DND-41 (cell line): ENCODE results near the gene RNASE7.
A peak's percentile ranks its signal among the peaks of the same experiment; 100 is the strongest.

Source experiments
- ATAC-seq: fragments of 200-7000 bp; cut with Tn5 transposase; 3 replicates; pipeline ENCODE4 v1.9.1; 2021; ENCODE audit warnings: low read depth; ENCODE audit not compliant: insufficient read depth
- DNase-seq: peaks from one replicate; pipeline ENCODE4 v3.0.0-alpha.2; 2020
- H2AFZ ChIP-seq: 2 replicates; pipeline ENCODE4 v1.6.0; 2012; ENCODE audit warnings: low read depth, low read length
- H3K27ac ChIP-seq: 2 replicates; pipeline ENCODE4 v1.5.1; 2012; ENCODE audit warnings: low read length, inconsistent platforms
- H3K27me3 ChIP-seq: fragments of 200-600 bp; sonication (generic); 2 replicates; pipeline ENCODE4 v1.6.0; 2012; ENCODE audit warnings: low read length, mild to moderate bottlenecking, inconsistent platforms; ENCODE audit not compliant: insufficient read depth, poor library complexity
- H3K36me3 ChIP-seq: 2 replicates; pipeline ENCODE4 v1.5.1; 2012; ENCODE audit warnings: low read length, inconsistent platforms; ENCODE audit not compliant: insufficient read depth
- H3K4me1 ChIP-seq: 2 replicates; pipeline ENCODE4 v1.5.1; 2012; ENCODE audit warnings: mild to moderate bottlenecking, low read length; ENCODE audit not compliant: insufficient read depth
- H3K4me2 ChIP-seq: 2 replicates; pipeline ENCODE4 v1.6.0; 2012; ENCODE audit warnings: mild to moderate bottlenecking, moderate library complexity, low read length, inconsistent platforms; ENCODE audit not compliant: insufficient read depth
- H3K4me3 ChIP-seq, 2 experiments: fragments of 200-600 bp in 1 of 2; shearing (Covaris generic) in 1 of 2; 2 replicates each; pipeline ENCODE4 v1.5.1; 2012 to 2016; ENCODE audit warnings: inconsistent platforms in 2 of 2, low read length in 2 of 2, mild to moderate bottlenecking in 2 of 2, low read depth in 1 of 2, moderate library complexity in 1 of 2
- H3K79me2 ChIP-seq: 2 replicates; pipeline ENCODE4 v1.6.0; 2012; ENCODE audit warnings: low read length, inconsistent platforms; ENCODE audit not compliant: insufficient read depth
- H3K9ac ChIP-seq: 2 replicates; pipeline ENCODE4 v1.6.0; 2012; ENCODE audit warnings: low read depth, mild to moderate bottlenecking, inconsistent platforms, low read length, moderate library complexity
- H3K9me3 ChIP-seq: 2 replicates; pipeline ENCODE4 v1.5.1; 2012; ENCODE audit warnings: low read length, moderate library complexity, mild to moderate bottlenecking, inconsistent platforms; ENCODE audit not compliant: insufficient read depth, severe bottlenecking
- H4K20me1 ChIP-seq: 2 replicates; pipeline ENCODE4 v1.6.0; 2012; ENCODE audit warnings: low read length; ENCODE audit not compliant: insufficient read depth
- EZH2 ChIP-seq: IDR thresholded peaks from 3 replicates; pipeline ENCODE4 v1.6.1; 2012; ENCODE audit warnings: borderline replicate concordance, low read depth, mild to moderate bottlenecking, moderate library complexity, low read length, inconsistent platforms; ENCODE audit not compliant: severe bottlenecking
- TF ChIP-seq, protein P1 (sequence below): IDR thresholded peaks from 2 replicates; pipeline ENCODE4 v1.5.1; 2012; ENCODE audit warnings: borderline replicate concordance, low read length, moderate library complexity, mild to moderate bottlenecking; ENCODE audit not compliant: poor library complexity, severe bottlenecking; ENCODE audit errors: extremely low read depth

Gene RNASE7

GRCh38 chr14:21070610-21071224 is 28.6 kb downstream of the RNASE7 start:
- Histone ChIP-seq H3K27me3 (peaks cover 59% of the 10 kb centered on the region), H3K79me2 (no peaks in the 10 kb centered on the region), H3K4me3 (peak overlapping the region; percentile 17 to 58; a peak in 3 of 4 replicates), H3K9me3 (no peaks in the 10 kb centered on the region), H3K27ac (no peak overlapping the region), H3K4me2 (peak overlapping the region; percentile 89), H3K36me3 (no peaks in the 10 kb centered on the region), H3K4me1 (peaks cover 23% of the 10 kb centered on the region), H2AFZ (peak overlapping the region; percentile 45), H3K9ac (peak overlapping the region; percentile 47), H4K20me1 (peaks cover 24% of the 10 kb centered on the region; the same call in 1 of the 2 replicates)
- TF ChIP-seq EZH2 = peak; percentile 95
- TF ChIP-seq, protein P1, sequence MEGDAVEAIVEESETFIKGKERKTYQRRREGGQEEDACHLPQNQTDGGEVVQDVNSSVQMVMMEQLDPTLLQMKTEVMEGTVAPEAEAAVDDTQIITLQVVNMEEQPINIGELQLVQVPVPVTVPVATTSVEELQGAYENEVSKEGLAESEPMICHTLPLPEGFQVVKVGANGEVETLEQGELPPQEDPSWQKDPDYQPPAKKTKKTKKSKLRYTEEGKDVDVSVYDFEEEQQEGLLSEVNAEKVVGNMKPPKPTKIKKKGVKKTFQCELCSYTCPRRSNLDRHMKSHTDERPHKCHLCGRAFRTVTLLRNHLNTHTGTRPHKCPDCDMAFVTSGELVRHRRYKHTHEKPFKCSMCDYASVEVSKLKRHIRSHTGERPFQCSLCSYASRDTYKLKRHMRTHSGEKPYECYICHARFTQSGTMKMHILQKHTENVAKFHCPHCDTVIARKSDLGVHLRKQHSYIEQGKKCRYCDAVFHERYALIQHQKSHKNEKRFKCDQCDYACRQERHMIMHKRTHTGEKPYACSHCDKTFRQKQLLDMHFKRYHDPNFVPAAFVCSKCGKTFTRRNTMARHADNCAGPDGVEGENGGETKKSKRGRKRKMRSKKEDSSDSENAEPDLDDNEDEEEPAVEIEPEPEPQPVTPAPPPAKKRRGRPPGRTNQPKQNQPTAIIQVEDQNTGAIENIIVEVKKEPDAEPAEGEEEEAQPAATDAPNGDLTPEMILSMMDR = no peak
- DNase-seq (no peak), ATAC-seq (peak; percentile 34)

GRCh38 chr14:21071225-21072030 is 29.3 kb downstream of the RNASE7 start:
- DNase-seq = peak; percentile 79
- peak; percentile 85 for ATAC-seq
- peak overlapping the region; percentile 89 for H3K4me2 ChIP-seq
- TF ChIP-seq, protein P1 = no peak
- peak; percentile 51 for TF ChIP-seq EZH2
- peak overlapping the region; percentile 45 for H2AFZ ChIP-seq
- no peaks in the 10 kb centered on the region for H3K79me2 ChIP-seq
- peak overlapping the region; percentile 47 for H3K9ac ChIP-seq
- peaks cover 59% of the 10 kb centered on the region for H3K27me3 ChIP-seq
- no peak overlapping the region for H3K27ac ChIP-seq
- H3K36me3 ChIP-seq = no peaks in the 10 kb centered on the region
- peaks cover 24% of the 10 kb centered on the region; the same call in 1 of the 2 replicates for H4K20me1 ChIP-seq
- no peaks in the 10 kb centered on the region for H3K9me3 ChIP-seq
- peak overlapping the region; percentile 17 to 58; a peak in 3 of 4 replicates for H3K4me3 ChIP-seq
- peaks cover 23% of the 10 kb centered on the region for H3K4me1 ChIP-seq

DNA sequence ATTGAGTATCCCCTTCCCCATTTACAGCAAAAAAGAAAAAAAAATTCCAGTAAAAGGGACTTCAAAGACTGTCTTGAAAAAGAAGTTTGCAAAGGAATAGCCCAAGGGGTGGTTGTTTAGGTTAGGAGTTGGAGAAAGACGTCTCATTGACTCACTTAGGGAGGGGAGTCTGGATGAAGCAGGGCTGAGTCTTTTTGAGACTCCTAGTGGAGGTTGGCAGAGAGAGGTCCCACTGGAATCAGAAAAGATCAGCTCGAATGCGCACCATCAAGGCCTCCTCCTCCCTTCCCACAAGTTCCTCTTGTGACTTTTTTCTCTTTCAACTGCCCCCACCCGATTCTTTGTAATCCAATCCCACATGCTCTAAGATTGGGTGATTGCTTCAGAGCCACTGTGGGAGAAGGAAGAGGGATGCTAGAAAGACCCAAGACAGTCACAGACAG is 29.9 kb downstream of the RNASE7 start:
- ATAC-seq (no peak), DNase-seq (no peak)
- H3K4me2 ChIP-seq = peak overlapping the region; percentile 89
- no peak for TF ChIP-seq EZH2
- TF ChIP-seq, protein P1 = no peak
- peak overlapping the region; percentile 45; the same call in 1 of the 2 replicates for H2AFZ ChIP-seq
- peak overlapping the region; percentile 47; the same call in 1 of the 2 replicates for H3K9ac ChIP-seq
- no peaks in the 10 kb centered on the region for H3K9me3 ChIP-seq
- H3K27ac ChIP-seq = no peak overlapping the region
- H3K27me3 ChIP-seq = peaks cover 56% of the 10 kb centered on the region
- H3K36me3 ChIP-seq = no peaks in the 10 kb centered on the region
- peaks cover 23% of the 10 kb centered on the region for H3K4me1 ChIP-seq
- peak overlapping the region; percentile 12 to 58; a peak in 2 of 4 replicates for H3K4me3 ChIP-seq
- peaks cover 24% of the 10 kb centered on the region; the same call in 1 of the 2 replicates for H4K20me1 ChIP-seq
- no peaks in the 10 kb centered on the region for H3K79me2 ChIP-seq
